Measurements from ENCODE around the gene KLHL40. TPM values are rescaled to one million over a fixed set of nuclear protein-coding genes. Genes with fewer than 3 reads are reported as not detected.

Gene KLHL40
- total and polyA plus RNA-seq, 4 donors = 0.05 TPM; not detected in 3

DNA sequence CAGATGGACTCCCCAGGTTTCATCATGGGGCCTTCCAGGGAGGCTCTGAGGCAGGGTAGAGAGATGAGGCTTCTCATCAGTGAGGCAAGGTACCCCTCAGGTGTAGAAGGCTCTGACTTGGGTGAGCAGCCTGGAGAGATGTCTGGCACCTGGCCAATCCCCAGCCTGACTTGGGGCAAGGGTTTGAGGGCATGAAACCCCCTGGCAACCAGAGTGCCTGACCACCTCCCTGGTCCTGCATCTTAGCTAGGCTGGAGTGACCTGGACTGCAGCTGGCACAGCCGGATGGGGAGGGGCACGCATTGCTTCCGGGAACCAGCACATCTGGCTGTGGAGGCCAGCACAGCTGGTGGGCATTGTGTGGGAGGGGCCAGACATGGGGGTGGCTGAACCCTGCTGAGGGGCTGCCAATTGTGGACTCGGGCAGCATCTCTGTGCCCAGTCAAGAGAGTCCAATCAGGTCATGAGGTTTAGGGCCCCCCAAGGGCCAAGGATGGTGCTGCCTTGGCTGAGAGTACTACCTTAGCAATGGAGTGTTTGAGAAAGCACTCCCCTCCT lies 29.9 kb upstream of the KLHL40 start:
- Histone ChIP-seq H3K4me3 (no peak overlapping the region), H3K36me3 (ENCODE audit: control insufficient read depth in 4 of 4, insufficient read depth in 4 of 4, low read length in 4 of 4) (peaks cover 0 to 17% (median 0%) of the 10 kb centered on the region in 4 donors), H3K9me3 (ENCODE audit: control insufficient read depth in 4 of 4, insufficient read depth in 3 of 4, low read length in 3 of 4) (no peaks in the 10 kb centered on the region), H3K4me1 (ENCODE audit: control insufficient read depth in 5 of 5, insufficient read depth in 5 of 5, low read length in 5 of 5) (peaks cover 3 to 32% (median 24%) of the 10 kb centered on the region in 5 donors), H3K27me3 (ENCODE audit: control insufficient read depth in 3 of 3, insufficient read depth in 3 of 3, low read length in 2 of 3) (no peaks in the 10 kb centered on the region), H3K27ac (ENCODE audit: low read depth in 1 of 2, low read length in 1 of 2) (peak overlapping the region; percentile 90 to 97), H3K9ac (ENCODE audit: insufficient read depth in 1 of 2, low read length in 2 of 2) (peak overlapping the region; percentile 17 to 51)
- ATAC-seq (ENCODE audit: insufficient read depth, low FRiP score) = no peak
- WGBS, 2 donors = 60 to 62% methylated on average over 4 of the region's 4 CpGs
- TF ChIP-seq CTCF (IDR thresholded peaks at IDR 0.05; ENCODE audit: control extremely low read depth, extremely low read depth) = no peak
- DNase-seq = peak; percentile 41 to 52 (median 43)

- no peaks in the 10 kb centered on the region for H3K9me3 ChIP-seq (ENCODE audit: control insufficient read depth in 4 of 4, insufficient read depth in 3 of 4, low read length in 3 of 4)
- no peaks in the 10 kb centered on the region for H3K27me3 ChIP-seq (ENCODE audit: control insufficient read depth in 3 of 3, insufficient read depth in 3 of 3, low read length in 2 of 3)
- no peak for ATAC-seq (ENCODE audit: insufficient read depth, low FRiP score)
- H3K4me3 ChIP-seq = no peak overlapping the region
- no peak for TF ChIP-seq CTCF (IDR thresholded peaks at IDR 0.05; ENCODE audit: control extremely low read depth, extremely low read depth)
- H3K9ac ChIP-seq (ENCODE audit: insufficient read depth in 1 of 2, low read length in 2 of 2) = no peak overlapping the region
- H3K27ac ChIP-seq (ENCODE audit: low read depth in 1 of 2, low read length in 1 of 2) = peak overlapping the region; percentile 33 to 97
- 86 to 90% methylated on average over 6 of the region's 6 CpGs for WGBS, 2 donors
- H3K4me1 ChIP-seq (ENCODE audit: control insufficient read depth in 5 of 5, insufficient read depth in 5 of 5, low read length in 5 of 5) = peaks cover 3 to 32% (median 25%) of the 10 kb centered on the region in 5 donors
- H3K36me3 ChIP-seq (ENCODE audit: control insufficient read depth in 4 of 4, insufficient read depth in 4 of 4, low read length in 4 of 4) = peaks cover 0 to 17% (median 0%) of the 10 kb centered on the region in 4 donors
- DNase-seq = no peak
Measured at GRCh38 chr3:42655980-42656679, 29.2 kb upstream of the KLHL40 start.

- H3K4me3 ChIP-seq = no peak overlapping the region
- DNase-seq (no peak), ATAC-seq (ENCODE audit: insufficient read depth, low FRiP score) (no peak)
- no peak for TF ChIP-seq CTCF (IDR thresholded peaks at IDR 0.05; ENCODE audit: control extremely low read depth, extremely low read depth)
- WGBS, 2 donors = 91 to 93% methylated on average over 9 of the region's 9 CpGs
- peaks cover 3 to 31% (median 19%) of the 10 kb centered on the region in 5 donors for H3K4me1 ChIP-seq (ENCODE audit: control insufficient read depth in 5 of 5, insufficient read depth in 5 of 5, low read length in 5 of 5)
- no peaks in the 10 kb centered on the region for H3K9me3 ChIP-seq (ENCODE audit: control insufficient read depth in 4 of 4, insufficient read depth in 3 of 4, low read length in 3 of 4)
- H3K27ac ChIP-seq (ENCODE audit: low read depth in 1 of 2, low read length in 1 of 2) = peak overlapping the region in 1 of 2 donors; percentile 9
- H3K27me3 ChIP-seq (ENCODE audit: control insufficient read depth in 3 of 3, insufficient read depth in 3 of 3, low read length in 2 of 3) = no peaks in the 10 kb centered on the region
- no peak overlapping the region for H3K9ac ChIP-seq (ENCODE audit: insufficient read depth in 1 of 2, low read length in 2 of 2)
- H3K36me3 ChIP-seq (ENCODE audit: control insufficient read depth in 4 of 4, insufficient read depth in 4 of 4, low read length in 4 of 4) = peaks cover 0 to 17% (median 0%) of the 10 kb centered on the region in 4 donors
Measured at GRCh38 chr3:42656680-42657610, 28.4 kb upstream of the KLHL40 start.
